GM12872 (cell line): ENCODE results near the gene UBQLNL.

ENCODE experiments used
- TF ChIP-seq, protein P1 (sequence below): IDR thresholded peaks from 3 replicates; pipeline ENCODE4 v1.5.1; 2011; ENCODE audit warnings: low read depth, mild to moderate bottlenecking, low read length, moderate library complexity; ENCODE audit not compliant: insufficient read depth

UBQLNL gene, protein sequence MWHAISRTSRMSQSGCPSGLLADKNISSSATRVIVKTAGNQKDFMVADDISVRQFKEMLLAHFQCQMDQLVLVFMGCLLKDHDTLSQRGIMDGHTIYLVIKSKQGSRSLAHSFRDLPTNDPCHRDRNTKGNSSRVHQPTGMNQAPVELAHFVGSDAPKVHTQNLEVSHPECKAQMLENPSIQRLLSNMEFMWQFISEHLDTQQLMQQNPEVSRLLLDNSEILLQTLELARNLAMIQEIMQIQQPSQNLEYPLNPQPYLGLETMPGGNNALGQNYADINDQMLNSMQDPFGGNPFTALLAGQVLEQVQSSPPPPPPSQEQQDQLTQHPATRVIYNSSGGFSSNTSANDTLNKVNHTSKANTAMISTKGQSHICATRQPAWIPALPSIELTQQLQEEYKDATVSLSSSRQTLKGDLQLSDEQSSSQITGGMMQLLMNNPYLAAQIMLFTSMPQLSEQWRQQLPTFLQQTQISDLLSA

DNA sequence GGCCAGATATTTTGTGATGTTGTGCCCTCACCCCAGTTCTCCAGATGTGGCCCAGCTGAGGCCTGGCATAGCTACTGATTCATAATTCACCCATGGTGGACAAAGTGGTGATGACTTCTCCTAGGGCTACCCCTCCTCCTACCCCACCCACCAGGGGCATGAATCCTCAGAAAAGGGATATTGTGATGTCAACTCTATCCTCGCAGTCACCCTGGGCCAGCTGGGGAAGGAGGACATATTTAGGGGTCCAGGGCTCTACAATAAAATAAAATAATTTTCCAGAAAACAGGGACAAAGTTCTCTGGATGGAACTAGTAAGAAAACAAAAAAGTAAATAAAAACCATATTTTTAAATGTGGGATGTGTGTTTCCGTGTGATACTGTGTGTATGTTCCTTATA, at the start of gene UBQLNL:
TSS of gene UBQLNL (minus strand) at position 101 of the 400 bp plus-strand sequence. CDS start 258 bp downstream, outside the sequence.
- TF ChIP-seq, protein P1, sequence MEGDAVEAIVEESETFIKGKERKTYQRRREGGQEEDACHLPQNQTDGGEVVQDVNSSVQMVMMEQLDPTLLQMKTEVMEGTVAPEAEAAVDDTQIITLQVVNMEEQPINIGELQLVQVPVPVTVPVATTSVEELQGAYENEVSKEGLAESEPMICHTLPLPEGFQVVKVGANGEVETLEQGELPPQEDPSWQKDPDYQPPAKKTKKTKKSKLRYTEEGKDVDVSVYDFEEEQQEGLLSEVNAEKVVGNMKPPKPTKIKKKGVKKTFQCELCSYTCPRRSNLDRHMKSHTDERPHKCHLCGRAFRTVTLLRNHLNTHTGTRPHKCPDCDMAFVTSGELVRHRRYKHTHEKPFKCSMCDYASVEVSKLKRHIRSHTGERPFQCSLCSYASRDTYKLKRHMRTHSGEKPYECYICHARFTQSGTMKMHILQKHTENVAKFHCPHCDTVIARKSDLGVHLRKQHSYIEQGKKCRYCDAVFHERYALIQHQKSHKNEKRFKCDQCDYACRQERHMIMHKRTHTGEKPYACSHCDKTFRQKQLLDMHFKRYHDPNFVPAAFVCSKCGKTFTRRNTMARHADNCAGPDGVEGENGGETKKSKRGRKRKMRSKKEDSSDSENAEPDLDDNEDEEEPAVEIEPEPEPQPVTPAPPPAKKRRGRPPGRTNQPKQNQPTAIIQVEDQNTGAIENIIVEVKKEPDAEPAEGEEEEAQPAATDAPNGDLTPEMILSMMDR: no peak

DNA sequence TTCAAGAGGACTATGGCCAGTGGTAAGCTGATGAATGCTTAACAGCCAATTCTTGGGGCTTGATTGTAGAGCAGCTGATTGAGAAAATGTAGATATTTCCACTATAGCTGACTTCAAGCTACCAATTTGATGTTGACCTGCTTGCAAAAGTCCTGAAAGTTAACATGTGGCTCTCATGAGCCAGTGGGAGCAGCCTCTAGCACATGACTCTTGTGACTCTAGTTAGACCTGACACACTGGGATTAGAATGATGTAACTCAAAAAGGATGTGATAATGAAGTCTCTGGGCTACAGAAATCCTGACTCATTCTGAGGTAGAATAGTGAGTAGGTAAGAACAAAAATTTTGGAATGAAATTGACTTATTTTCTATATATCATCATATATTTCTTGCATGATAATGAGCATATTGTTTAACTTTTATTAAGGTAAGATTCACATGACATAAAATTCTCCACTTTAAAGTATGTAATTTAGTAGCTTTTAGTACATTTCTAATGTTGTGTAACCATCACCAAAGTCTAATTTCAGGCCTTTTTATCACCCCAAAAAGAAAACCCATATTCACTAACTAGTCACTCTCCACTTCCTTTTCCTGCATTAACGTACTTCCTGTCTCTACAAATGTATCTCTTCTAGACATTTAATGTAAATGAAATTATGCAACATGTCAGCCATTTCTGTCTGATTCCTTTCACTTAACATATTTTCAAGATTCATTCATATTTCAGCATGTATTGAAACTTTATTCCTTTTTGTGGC, 47.9 kb upstream of the UBQLNL start:
- TF ChIP-seq, protein P1: no peak

DNA sequence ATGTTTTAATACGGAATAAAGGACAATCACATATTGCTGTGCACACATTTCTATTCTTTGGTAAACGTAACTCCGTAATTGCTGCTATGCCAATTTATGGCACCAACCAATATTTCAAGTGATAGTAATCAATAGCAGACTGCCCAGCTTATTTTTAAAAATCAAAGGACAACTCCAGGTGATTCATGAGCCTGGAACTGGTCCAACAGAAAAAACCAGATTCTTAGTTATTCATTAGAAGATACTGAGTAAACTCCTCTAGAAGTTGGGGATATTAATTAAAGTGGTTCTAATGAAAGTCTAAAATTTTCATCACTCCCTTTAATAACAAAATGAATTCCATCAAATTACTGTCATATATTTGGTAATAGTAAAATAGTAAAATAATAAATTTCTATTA, 41.3 kb upstream of the UBQLNL start:
- TF ChIP-seq, protein P1: no peak

DNA sequence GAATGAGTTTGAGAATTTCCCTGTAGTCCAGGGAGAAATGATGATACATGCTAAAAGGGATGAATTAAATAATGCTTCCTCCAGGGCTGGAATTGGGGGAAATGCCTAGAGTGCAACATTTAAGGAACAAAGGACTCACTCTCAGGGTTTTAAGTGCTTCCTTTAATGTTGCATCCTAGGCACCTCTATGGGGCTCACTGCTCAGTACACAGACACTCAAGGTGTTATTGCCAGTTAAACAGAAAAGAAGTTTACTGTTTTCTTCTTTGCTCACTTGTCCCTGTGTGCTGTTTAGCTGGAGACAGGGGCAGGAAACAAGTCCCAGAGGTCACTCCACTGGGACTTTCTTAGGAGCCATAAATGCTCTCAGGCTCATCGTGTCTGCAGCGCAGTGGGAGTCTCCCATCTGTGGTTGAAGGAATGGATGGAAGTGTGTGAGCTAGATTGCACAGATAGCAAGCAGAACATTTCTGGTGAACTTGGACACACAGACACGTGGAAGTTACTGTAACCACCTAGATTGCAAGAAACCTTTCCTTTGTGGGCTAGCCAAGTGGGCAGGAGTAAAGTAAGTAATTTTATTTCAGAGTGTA, 40.2 kb upstream of the UBQLNL start:
- TF ChIP-seq, protein P1: no peak

DNA sequence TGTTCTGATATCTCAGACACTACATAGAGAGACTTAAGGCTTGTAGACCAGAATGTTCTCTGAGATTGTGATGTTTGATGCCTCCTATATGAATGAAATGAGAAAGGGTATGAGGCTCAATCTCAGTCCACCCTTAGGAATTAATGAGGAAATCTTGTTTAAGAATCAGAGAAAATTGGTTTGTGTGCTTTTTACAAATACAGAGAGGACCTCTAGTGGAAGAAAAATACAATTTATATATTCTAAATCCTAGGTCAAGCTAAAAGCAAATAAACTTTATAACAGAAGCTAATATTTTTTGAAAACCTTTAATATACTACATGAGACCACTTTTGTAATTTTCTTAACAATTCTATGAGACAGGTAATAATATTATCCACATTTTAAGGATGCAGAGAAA, 36.8 kb upstream of the UBQLNL start:
- TF ChIP-seq, protein P1: peak; percentile 19; the same call in 1 of the 3 replicates

DNA sequence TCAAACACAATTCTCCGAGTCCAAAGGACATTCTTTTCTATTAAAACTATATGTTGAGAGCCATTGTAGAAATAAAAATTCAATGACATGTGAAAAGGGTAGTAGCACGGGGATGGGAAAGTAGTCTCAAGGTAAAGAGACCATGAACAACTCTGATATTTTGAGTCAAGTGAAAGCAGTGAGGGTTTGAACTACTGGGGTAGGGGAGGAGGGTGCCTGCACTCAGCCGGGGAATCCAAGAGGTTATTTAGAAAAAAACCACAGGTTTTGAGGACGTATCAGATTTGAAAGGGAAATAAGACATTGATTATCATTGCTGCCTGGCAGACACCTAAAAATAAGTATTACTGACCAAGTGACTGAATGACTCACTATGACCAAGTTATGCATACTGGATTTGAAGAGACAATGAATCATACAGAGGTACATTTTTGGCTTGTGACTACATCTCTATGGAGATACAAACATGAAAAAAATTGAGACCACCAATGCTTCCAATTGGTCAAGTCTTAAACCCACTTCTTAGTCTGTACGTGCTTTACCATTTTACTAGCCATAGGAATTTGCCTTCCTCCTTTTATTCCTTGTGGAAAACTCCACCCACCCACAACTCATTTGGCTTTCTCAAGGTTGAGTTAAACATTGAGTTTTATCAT, 34.1 kb upstream of the UBQLNL start:
- TF ChIP-seq, protein P1: no peak
